Non-pigmented ciliary epithelial cell (primary cell): ENCODE measurements around the gene PROM1.

Experiments
- DNase-seq: peaks from one replicate; pipeline ENCODE4 v3.0.0-alpha.2; 2010; ENCODE audit warnings: low read depth

The PROM1 gene

GRCh38 chr4:15942283-15942682 lies 141.5 kb downstream of the PROM1 start:
- DNase-seq: no peak

- DNase-seq: no peak
These were observed 145.2 kb downstream of the PROM1 start, which contains the start of gene FGFBP1 for GRCh38 chr4:15938640-15939039. FGFBP1 (minus strand) TSS chr4:15938740; CDS start chr4:15936632, 2,108 bp downstream.

- DNase-seq: no peak
These were observed 145.6 kb downstream of the PROM1 start for GRCh38 chr4:15938182-15938581.

- DNase-seq: no peak
These were observed 147.3 kb downstream of the PROM1 start for GRCh38 chr4:15936495-15936894.

- no peak for DNase-seq
These were observed 148.1 kb downstream of the PROM1 start for GRCh38 chr4:15935504-15936402.

GRCh38 chr4:15934259-15934658 lies 149.6 kb downstream of the PROM1 start:
- no peak for DNase-seq

GRCh38 chr4:15931451-15932210 lies 152.2 kb downstream of the PROM1 start:
- no peak for DNase-seq

GRCh38 chr4:15930314-15930713 lies 153.5 kb downstream of the PROM1 start:
- DNase-seq: no peak

GRCh38 chr4:15929540-15929939 lies 154.3 kb downstream of the PROM1 start:
- DNase-seq: no peak

- DNase-seq: no peak
These were observed 154.9 kb downstream of the PROM1 start for GRCh38 chr4:15928883-15929282.

GRCh38 chr4:15926486-15926885 lies 157.3 kb downstream of the PROM1 start:
- DNase-seq: no peak

- no peak for DNase-seq
These were observed 158.0 kb downstream of the PROM1 start for GRCh38 chr4:15925830-15926229.

- DNase-seq: no peak
These were observed 162.3 kb downstream of the PROM1 start for GRCh38 chr4:15921592-15921932.

GRCh38 chr4:15920723-15921591 lies 162.9 kb downstream of the PROM1 start:
- DNase-seq: peak; percentile 96

GRCh38 chr4:15918484-15919129 lies 165.2 kb downstream of the PROM1 start:
- DNase-seq: no peak
